GM12878 (cell line): Measurements from ENCODE around the gene TMEM79. TPM values are rescaled to one million over a fixed set of nuclear protein-coding genes. Genes with fewer than 3 reads are reported as not detected.

Source experiments
- BMI1 ChIP-seq: fragments of 450-650 bp; IDR thresholded peaks from 2 replicates; pipeline ENCODE4 v1.6.1; 2016; ENCODE audit warnings: mild to moderate bottlenecking, moderate library complexity, borderline replicate concordance
- CUX1 ChIP-seq: IDR thresholded peaks from 2 replicates; pipeline ENCODE4 v1.6.1; 2012; ENCODE audit warnings: improper control_type of control experiment, low read depth, low read length; ENCODE audit not compliant: insufficient replicate concordance
- E2F4 ChIP-seq: IDR thresholded peaks from 2 replicates; pipeline ENCODE4 v1.6.1; 2012; ENCODE audit warnings: low read depth, low read length, improper control_type of control experiment
- E2F8 ChIP-seq: fragments of 450-650 bp; IDR thresholded peaks from 2 replicates; pipeline ENCODE4 v1.6.1; 2018; ENCODE audit warnings: mild to moderate bottlenecking, low read depth, moderate library complexity; ENCODE audit not compliant: partially characterized antibody
- KDM1A ChIP-seq: fragments of 200-600 bp; sonication (generic); IDR thresholded peaks from 2 replicates; pipeline ENCODE4 v1.6.1; 2016; ENCODE audit warnings: borderline replicate concordance
- LARP7 ChIP-seq: fragments of 450-650 bp; IDR thresholded peaks from 2 replicates; pipeline ENCODE4 v1.6.1; 2017; ENCODE audit warnings: mild to moderate bottlenecking
- MXI1 ChIP-seq: fragments of 150-350 bp; IDR thresholded peaks from 2 replicates; pipeline ENCODE4 v1.6.1; 2011; ENCODE audit warnings: low read depth, mild to moderate bottlenecking, inconsistent platforms, low read length, improper control_type of control experiment
- SMC3 ChIP-seq: IDR thresholded peaks from 2 replicates; pipeline ENCODE4 v1.6.1; 2011; ENCODE audit warnings: low read length, improper control_type of control experiment, borderline replicate concordance
- TCF12 ChIP-seq: IDR thresholded peaks from 2 replicates; pipeline ENCODE4 v1.6.1; 2011; ENCODE audit warnings: low read depth, mild to moderate bottlenecking, low read length
- ZBTB4 ChIP-seq: fragments of 450-650 bp; formaldehyde crosslinking; IDR thresholded peaks from 2 replicates; pipeline ENCODE4 v1.4.0; 2022; ENCODE audit warnings: mild to moderate bottlenecking, moderate library complexity
- ZBTB40 ChIP-seq: fragments of 450-650 bp; IDR thresholded peaks from 2 replicates; pipeline ENCODE4 v1.6.1; 2016; ENCODE audit warnings: mild to moderate bottlenecking, moderate library complexity, borderline replicate concordance
- polyA plus RNA-seq, 11 experiments: library from polyadenylated mRNA; depleted of rRNA in 4 of 11; unstranded in 6 of 11; stranded (reverse) in 5 of 11; fragments of >200 nt; fragmentation: Nextera tagmentation in 4 of 11; fragmentation: Illumina TruSeq in 1 of 11; extraction: Ambion mirVana in 4 of 11; extraction: Trizol in 1 of 11; gene quantifications; 1 replicate in 1 of 11; 2 replicates in 10 of 11; pipeline versions ENCODE4 v1.2.1 to v1.2.3, GENCODE V29; 2011 to 2016; ENCODE audit warnings: inconsistent platforms in 2 of 11, missing spikeins in 2 of 11, low read depth in 1 of 11
- total RNA-seq, 4 experiments: library from RNA; depleted of rRNA in 3 of 4; stranded (reverse); fragments of >200 nt in 3 of 4; fragmentation: Illumina TruSeq in 1 of 4; extraction: Trizol in 1 of 4; gene quantifications; 2 replicates each; pipeline versions ENCODE4 v1.2.1 to v1.2.3, GENCODE V29; 2013 to 2021

TMEM79 gene
- total and polyA plus RNA-seq, 10 of the 15 experiments (the other 5 are each of a cell fraction or from before 2014, with no cell fraction given) = 0.47 to 5.2 (median 3.8) TPM

- TF ChIP-seq ZBTB40 (no peak), E2F8 (no peak), SMC3 (no peak), CUX1 (no peak), BMI1 (no peak), KDM1A (no peak), MXI1 (no peak), TCF12 (0 out of 2 replicates have a peak, but pooled peaks have one; percentile 2), E2F4 (no peak), LARP7 (peak; percentile 50; the same call in 1 of the 2 replicates), ZBTB4 (CRISPR knock-in tag) (no peak)
Observed at GRCh38 chr1:156245451-156246232, 38.5 kb upstream of the TMEM79 start (continued).
